IMR-90 (cell line): ENCODE results near the gene JPH4. TPM values are rescaled to one million over a fixed set of nuclear protein-coding genes. Genes with fewer than 3 reads are reported as not detected.

Experiments
- ATAC-seq: fragments of 200-7000 bp; cut with Tn5 transposase; 2 replicates; pipeline ENCODE4 v1.9.1; 2020; ENCODE audit warnings: low read depth, mild to moderate bottlenecking, moderate library complexity
- BruUV-seq: library from RNA; stranded (reverse); fragments of 400-500 nt; replicated peaks from 2 replicates; lab custom pipeline; 2021; lab: Mats Ljungman, UMichigan
- CTCF ChIA-PET: fragments of 300-600 bp; formaldehyde crosslinking; extraction: SDS; loops from one replicate; lab custom pipeline; 2021; ENCODE audit warnings: antibody characterized with exemption; lab: Yijun Ruan, JAX
- POLR2A ChIA-PET: fragments of 300-600 bp; sonication (Branson Sonifier 250); formaldehyde crosslinking; loops from one replicate; lab custom pipeline; 2022; ENCODE audit warnings: antibody characterized with exemption; ENCODE audit not compliant: unreplicated experiment; lab: Charles Lee
- DNase-seq: peaks from one replicate; pipeline ENCODE4 v3.0.0; 2013
- H2AFZ ChIP-seq: replicated peaks from 2 replicates; pipeline ENCODE3; 2013; ENCODE audit warnings: low read length, mild to moderate bottlenecking; ENCODE audit not compliant: poor library complexity
- H2AK5ac ChIP-seq: 2 replicates; pipeline ENCODE4 v1.6.1; 2013; ENCODE audit warnings: low read depth, low read length, inconsistent platforms
- H2AK9ac ChIP-seq: replicated peaks from 2 replicates; pipeline ENCODE3; 2013; ENCODE audit warnings: mild to moderate bottlenecking, low read depth, low read length, moderate library complexity; ENCODE audit not compliant: poor library complexity
- H2BK120ac ChIP-seq: 2 replicates; pipeline ENCODE4 v1.6.1; 2013; ENCODE audit warnings: low read depth, low read length, inconsistent platforms
- H2BK15ac ChIP-seq: 3 replicates; pipeline ENCODE4 v1.6.1; 2013; ENCODE audit warnings: low read depth, low read length, inconsistent platforms
- H2BK20ac ChIP-seq: 2 replicates; pipeline ENCODE4 v1.6.1; 2013; ENCODE audit warnings: low read depth, mild to moderate bottlenecking, inconsistent platforms, low read length, moderate library complexity
- H2BK5ac ChIP-seq: 2 replicates; pipeline ENCODE4 v1.6.1; 2013; ENCODE audit warnings: mild to moderate bottlenecking, low read depth, low read length, inconsistent platforms; ENCODE audit not compliant: poor library complexity, severe bottlenecking
- H3K14ac ChIP-seq: replicated peaks from 2 replicates; pipeline ENCODE4 v1.6.1; 2013; ENCODE audit warnings: low read depth, low read length, inconsistent platforms
- H3K18ac ChIP-seq: 2 replicates; pipeline ENCODE4 v1.6.1; 2013; ENCODE audit warnings: low read depth, low read length, control low read depth
- H3K23ac ChIP-seq: 2 replicates; pipeline ENCODE4 v1.6.1; 2013; ENCODE audit warnings: low read depth, low read length, inconsistent platforms
- H3K27ac ChIP-seq: 2 replicates; pipeline ENCODE4 v1.5.1; 2013; ENCODE audit warnings: mild to moderate bottlenecking, control low read depth, low read length; ENCODE audit not compliant: insufficient read depth
- H3K27me3 ChIP-seq: 2 replicates; pipeline ENCODE4 v1.6.1; 2013; ENCODE audit warnings: low read length; ENCODE audit not compliant: control insufficient read depth, insufficient read depth
- H3K36me3 ChIP-seq: 2 replicates; pipeline ENCODE4 v1.6.1; 2013; ENCODE audit warnings: low read length, mixed read lengths; ENCODE audit not compliant: control insufficient read depth, insufficient read depth
- H3K4ac ChIP-seq: 2 replicates; pipeline ENCODE4 v1.6.1; 2013; ENCODE audit warnings: low read depth, low read length, inconsistent platforms
- H3K4me1 ChIP-seq: 2 replicates; pipeline ENCODE4 v1.6.1; 2013; ENCODE audit warnings: low read length, mixed read lengths; ENCODE audit not compliant: control insufficient read depth, insufficient read depth
- H3K4me2 ChIP-seq: 2 replicates; pipeline ENCODE4 v1.6.1; 2013; ENCODE audit warnings: low read depth, mild to moderate bottlenecking, control low read depth, low read length, moderate library complexity
- H3K4me3 ChIP-seq: 2 replicates; pipeline ENCODE4 v1.5.1; 2013; ENCODE audit warnings: low read depth, mild to moderate bottlenecking, control low read depth, low read length, moderate library complexity; ENCODE audit not compliant: insufficient read depth
- H3K56ac ChIP-seq: 2 replicates; pipeline ENCODE4 v1.6.1; 2013; ENCODE audit warnings: low read length, inconsistent platforms; ENCODE audit not compliant: insufficient read depth; ENCODE audit errors: extremely low read depth
- H3K79me1 ChIP-seq, 2 experiments: 2 replicates each; pipeline ENCODE4 v1.6.1; 2013; ENCODE audit warnings: low read length in 2 of 2, inconsistent platforms in 1 of 2, low read depth in 1 of 2
- H3K9ac ChIP-seq: 2 replicates; pipeline ENCODE4 v1.6.1; 2013; ENCODE audit warnings: low read depth, low read length, control low read depth
- H3K9me1 ChIP-seq: 2 replicates; pipeline ENCODE4 v1.6.1; 2013; ENCODE audit warnings: low read length, inconsistent platforms; ENCODE audit not compliant: insufficient read depth
- H3K9me3 ChIP-seq: 2 replicates; pipeline ENCODE4 v1.6.1; 2013; ENCODE audit warnings: low read length; ENCODE audit not compliant: control insufficient read depth, insufficient read depth
- H4K20me1 ChIP-seq: 2 replicates; pipeline ENCODE4 v1.6.1; 2013; ENCODE audit warnings: low read length, inconsistent platforms; ENCODE audit not compliant: insufficient read depth
- H4K5ac ChIP-seq: 2 replicates; pipeline ENCODE4 v1.6.1; 2013; ENCODE audit warnings: mild to moderate bottlenecking, low read depth, low read length, control low read depth
- H4K8ac ChIP-seq, 2 experiments: 2 replicates each; pipeline ENCODE4 v1.6.1; 2013; ENCODE audit warnings: low read depth in 2 of 2, low read length in 2 of 2, control low read depth in 1 of 2, inconsistent platforms in 1 of 2
- H4K91ac ChIP-seq: 2 replicates; pipeline ENCODE4 v1.6.1; 2013; ENCODE audit warnings: low read depth, low read length, inconsistent platforms; ENCODE audit not compliant: insufficient read depth
- BHLHE40 ChIP-seq: fragments of 150-350 bp; IDR thresholded peaks from 2 replicates; pipeline ENCODE4 v1.6.1; 2016; ENCODE audit warnings: mild to moderate bottlenecking, low read depth, low read length
- CEBPB ChIP-seq: IDR thresholded peaks from 2 replicates; pipeline ENCODE4 v1.6.1; 2012; ENCODE audit warnings: low read depth, low read length, improper control_type of control experiment
- CHD1 ChIP-seq: IDR thresholded peaks from 2 replicates; pipeline ENCODE4 v1.6.1; 2012; ENCODE audit warnings: low read depth, low read length, improper control_type of control experiment
- FOS ChIP-seq: fragments of 150-350 bp; IDR thresholded peaks from 2 replicates; pipeline ENCODE4 v1.6.1; 2016; ENCODE audit warnings: low read depth, low read length
- MAFK ChIP-seq: IDR thresholded peaks from 2 replicates; pipeline ENCODE4 v1.6.1; 2012; ENCODE audit warnings: low read depth, low read length, improper control_type of control experiment
- MAZ ChIP-seq: IDR thresholded peaks from 2 replicates; pipeline ENCODE4 v1.6.1; 2012; ENCODE audit warnings: low read depth, mild to moderate bottlenecking, low read length, improper control_type of control experiment, moderate library complexity, borderline replicate concordance
- MXI1 ChIP-seq: IDR thresholded peaks from 2 replicates; pipeline ENCODE4 v1.6.1; 2012; ENCODE audit warnings: low read depth, mild to moderate bottlenecking, low read length, moderate library complexity, borderline replicate concordance
- NFE2L2 ChIP-seq: fragments of 150-350 bp; IDR thresholded peaks from 2 replicates; pipeline ENCODE4 v1.6.1; 2016; ENCODE audit warnings: low read depth, mild to moderate bottlenecking, low read length
- POLR2A ChIP-seq: IDR thresholded peaks from 2 replicates; pipeline ENCODE4 v1.6.1; 2012; ENCODE audit warnings: mild to moderate bottlenecking, low read depth, low read length
- RAD21 ChIP-seq: IDR thresholded peaks from 2 replicates; pipeline ENCODE4 v1.6.1; 2012; ENCODE audit warnings: low read length, improper control_type of control experiment
- RFX5 ChIP-seq: IDR thresholded peaks from 2 replicates; pipeline ENCODE4 v1.8.0; 2012; ENCODE audit warnings: low read depth, mild to moderate bottlenecking, low read length, moderate library complexity
- SMC3 ChIP-seq: fragments of 150-350 bp; IDR thresholded peaks from 2 replicates; pipeline ENCODE4 v1.6.1; 2016; ENCODE audit warnings: low read depth, mild to moderate bottlenecking, antibody characterized with exemption, low read length, moderate library complexity
- USF2 ChIP-seq: fragments of 150-350 bp; IDR thresholded peaks from 2 replicates; pipeline ENCODE4 v1.6.1; 2017; ENCODE audit warnings: mild to moderate bottlenecking, antibody characterized with exemption, low read length, low read depth
- WGBS, 2 experiments: methylation state at CpG; one replicate each; pipeline versions ENCODE4 v1.1.5 to v1.1.7; 2013; ENCODE audit warnings: missing lambda C conversion rate in 2 of 2; ENCODE audit not compliant: insufficient read length in 1 of 2; ENCODE audit errors: extremely low coverage in 2 of 2; 5-methylcytosine and 5-hydroxymethylcytosine counted together
- dilution Hi-C: fragments of 300-500 bp; cut with HindIII; formaldehyde crosslinking; loops from one replicate; pipeline ENCODE4 v1.14.3; 2018; ENCODE audit warnings: low sequenced_read_pairs; ENCODE audit not compliant: unreplicated experiment
- in situ Hi-C: fragments of 300-500 bp; cut with MboI; formaldehyde crosslinking; loops from 3 replicates; pipeline ENCODE4 v1.14.3; 2019; ENCODE audit warnings: low sequenced_read_pairs, inconsistent platforms, mixed read lengths
- intact Hi-C: fragments of 100-400 bp; cut with micrococcal nuclease; formaldehyde crosslinking; loops from 2 replicates; pipeline ENCODE4 v1.10.0; 2022
- polyA plus RNA-seq, 3 experiments: library from polyadenylated mRNA; depleted of rRNA; stranded (reverse); fragments of >200 nt; gene quantifications; 2 replicates each; pipeline ENCODE4 v1.2.3, GENCODE V29; 2012; ENCODE audit warnings: low replicate concordance in 1 of 3
- total RNA-seq: library from RNA; depleted of rRNA; stranded (reverse); fragments of >200 nt; gene quantifications from 2 replicates; pipeline ENCODE4 v1.2.3, GENCODE V29; 2012
- TF ChIP-seq, protein P1 (sequence below): fragments of 150-350 bp; IDR thresholded peaks from 2 replicates; pipeline ENCODE4 v1.6.1; 2016; ENCODE audit warnings: low read depth, mild to moderate bottlenecking, low read length, moderate library complexity, borderline replicate concordance
- TF ChIP-seq, protein P2 (sequence below): conservative IDR thresholded peaks from 2 replicates; pipeline ENCODE4 v1.5.1; 2012; ENCODE audit warnings: mild to moderate bottlenecking, low read depth, low read length, improper control_type of control experiment

Gene JPH4
- total and polyA plus RNA-seq, 2 of the 4 experiments (the other 2 are of a cell fraction) = not detected

GRCh38 chr14:23556700-23557440, 21.7 kb downstream of the JPH4 start:
- peak overlapping the region; percentile 83 for H3K14ac ChIP-seq
- BruUV-seq = no TSS peak
- H3K36me3 ChIP-seq = peaks cover 7% of the 10 kb centered on the region
- peaks cover 7% of the 10 kb centered on the region for H3K4me1 ChIP-seq
- no peaks in the 10 kb centered on the region for H3K9me3 ChIP-seq
- peak overlapping the region; percentile 91 to 98 for H4K8ac ChIP-seq
- ATAC-seq (no peak), DNase-seq (no peak)
- H2AFZ ChIP-seq = peak overlapping the region; percentile 100
- H3K9ac ChIP-seq = peak overlapping the region; percentile 92
- peak overlapping the region; percentile 77 for H3K4me3 ChIP-seq
- ChIA-PET CTCF (no interaction called here), POLR2A (interaction anchor here (1.2 kb wide), 1 partner anchor 80 kb away, joined by 4 read pairs; no protein-coding TSS in a partner anchor)
- in situ Hi-C loops = loop anchor here (5.0 to 10.0 kb wide), 2 partner anchors 80 to 232 kb away; partner anchors contain the start of gene PABPN1
- no peak overlapping the region; the same call in 1 of the 2 replicates for H3K18ac ChIP-seq
- H3K9me1 ChIP-seq = peaks cover 10% of the 10 kb centered on the region
- no peak overlapping the region for H2BK120ac ChIP-seq
- dilution Hi-C loops = no loop called here
- H2AK5ac ChIP-seq = peak overlapping the region; percentile 72
- H3K27ac ChIP-seq = peak overlapping the region; percentile 80
- 55% methylated on average over 4 of the region's 17 CpGs; no CpG with 5 or more reads in 1 of the 2 experiments for WGBS, 2 experiments
- peak overlapping the region; percentile 94 for H2AK9ac ChIP-seq
- H2BK20ac ChIP-seq = no peak overlapping the region
- peak overlapping the region; percentile 57 for H4K91ac ChIP-seq
- H2BK5ac ChIP-seq = no peak overlapping the region
- peak overlapping the region; percentile 92 for H3K4ac ChIP-seq
- peaks cover 15 to 18% of the 10 kb centered on the region in 2 experiments for H3K79me1 ChIP-seq
- H3K27me3 ChIP-seq = no peaks in the 10 kb centered on the region
- peak overlapping the region; percentile 47; the same call in 1 of the 2 replicates for H3K23ac ChIP-seq
- peak overlapping the region; percentile 91 for H3K4me2 ChIP-seq
- H2BK15ac ChIP-seq = no peak overlapping the region
- intact Hi-C loops = no loop called here
- peak overlapping the region; percentile 92 for H4K5ac ChIP-seq
- no peaks in the 10 kb centered on the region for H4K20me1 ChIP-seq
- H3K56ac ChIP-seq = peak overlapping the region; percentile 77; the same call in 1 of the 2 replicates
- TF ChIP-seq, protein P1, sequence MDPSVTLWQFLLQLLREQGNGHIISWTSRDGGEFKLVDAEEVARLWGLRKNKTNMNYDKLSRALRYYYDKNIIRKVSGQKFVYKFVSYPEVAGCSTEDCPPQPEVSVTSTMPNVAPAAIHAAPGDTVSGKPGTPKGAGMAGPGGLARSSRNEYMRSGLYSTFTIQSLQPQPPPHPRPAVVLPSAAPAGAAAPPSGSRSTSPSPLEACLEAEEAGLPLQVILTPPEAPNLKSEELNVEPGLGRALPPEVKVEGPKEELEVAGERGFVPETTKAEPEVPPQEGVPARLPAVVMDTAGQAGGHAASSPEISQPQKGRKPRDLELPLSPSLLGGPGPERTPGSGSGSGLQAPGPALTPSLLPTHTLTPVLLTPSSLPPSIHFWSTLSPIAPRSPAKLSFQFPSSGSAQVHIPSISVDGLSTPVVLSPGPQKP = no peak
- no peak for TF ChIP-seq MXI1
- TF ChIP-seq CEBPB = no peak
- no peak for TF ChIP-seq RAD21
- no peak for TF ChIP-seq MAZ
- no peak for TF ChIP-seq MAFK
- no peak for TF ChIP-seq BHLHE40
- TF ChIP-seq CHD1 = no peak
- TF ChIP-seq FOS = no peak
- TF ChIP-seq, protein P2, sequence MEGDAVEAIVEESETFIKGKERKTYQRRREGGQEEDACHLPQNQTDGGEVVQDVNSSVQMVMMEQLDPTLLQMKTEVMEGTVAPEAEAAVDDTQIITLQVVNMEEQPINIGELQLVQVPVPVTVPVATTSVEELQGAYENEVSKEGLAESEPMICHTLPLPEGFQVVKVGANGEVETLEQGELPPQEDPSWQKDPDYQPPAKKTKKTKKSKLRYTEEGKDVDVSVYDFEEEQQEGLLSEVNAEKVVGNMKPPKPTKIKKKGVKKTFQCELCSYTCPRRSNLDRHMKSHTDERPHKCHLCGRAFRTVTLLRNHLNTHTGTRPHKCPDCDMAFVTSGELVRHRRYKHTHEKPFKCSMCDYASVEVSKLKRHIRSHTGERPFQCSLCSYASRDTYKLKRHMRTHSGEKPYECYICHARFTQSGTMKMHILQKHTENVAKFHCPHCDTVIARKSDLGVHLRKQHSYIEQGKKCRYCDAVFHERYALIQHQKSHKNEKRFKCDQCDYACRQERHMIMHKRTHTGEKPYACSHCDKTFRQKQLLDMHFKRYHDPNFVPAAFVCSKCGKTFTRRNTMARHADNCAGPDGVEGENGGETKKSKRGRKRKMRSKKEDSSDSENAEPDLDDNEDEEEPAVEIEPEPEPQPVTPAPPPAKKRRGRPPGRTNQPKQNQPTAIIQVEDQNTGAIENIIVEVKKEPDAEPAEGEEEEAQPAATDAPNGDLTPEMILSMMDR = no peak
- no peak for TF ChIP-seq SMC3
- TF ChIP-seq NFE2L2 = no peak
- no peak for TF ChIP-seq POLR2A
- no peak for TF ChIP-seq RFX5
- no peak for TF ChIP-seq USF2
